ENCODE results near the gene PPP4R1.
A peak's percentile ranks its signal among the peaks of the same experiment; 100 is the strongest.
"Not testable (repeated sequence)": the region's sequence is repeated elsewhere in the genome, so short reads cannot be mapped to it uniquely, and the experiment has no call there.

PPP4R1 gene

DNA sequence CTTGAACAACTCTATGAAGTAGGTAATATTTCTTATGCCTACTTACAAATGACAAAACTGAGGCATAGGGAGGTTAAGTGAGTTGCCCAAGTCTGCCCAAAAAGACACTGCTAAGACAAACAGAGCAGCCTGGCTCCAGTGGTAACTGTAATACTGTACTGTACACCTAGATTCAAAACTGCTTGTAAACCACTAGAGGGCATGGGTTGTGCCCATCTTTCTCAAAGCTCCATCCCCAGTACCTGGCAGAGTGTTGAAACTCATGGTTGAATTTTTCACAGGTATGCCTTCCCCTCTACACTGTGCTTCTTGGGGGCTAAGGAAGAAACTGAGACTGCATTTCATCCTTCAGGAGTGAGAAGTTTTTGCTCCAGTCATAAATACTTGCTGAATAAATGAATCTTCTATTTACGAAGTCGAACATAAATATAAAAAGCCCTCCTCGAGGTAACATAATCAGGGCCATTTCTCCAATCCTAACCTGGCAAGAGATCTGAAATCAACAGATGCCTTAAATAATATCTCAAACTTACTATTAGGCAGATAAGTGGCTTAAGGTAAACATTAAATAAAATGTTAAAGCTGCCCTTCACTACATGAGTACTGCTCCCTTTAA, 2.0 kb downstream of the PPP4R1 start:
- no peaks in the 10 kb centered on the region for H3K27me3 ChIP-seq (ENCODE audit: insufficient read depth, poor library complexity, severe bottlenecking)
- no peak overlapping the region for H3K4me3 ChIP-seq (replicated peaks; ENCODE audit: insufficient read depth, low read length)
- DNase-seq (ENCODE audit: low read depth in 1 of 2, low spot score in 1 of 2) = peak; percentile 41 to 67
- TF ChIP-seq POLR2AphosphoS5 (IDR thresholded peaks at IDR 0.05; ENCODE audit: low read depth) = no peak
- TF ChIP-seq, protein P1, sequence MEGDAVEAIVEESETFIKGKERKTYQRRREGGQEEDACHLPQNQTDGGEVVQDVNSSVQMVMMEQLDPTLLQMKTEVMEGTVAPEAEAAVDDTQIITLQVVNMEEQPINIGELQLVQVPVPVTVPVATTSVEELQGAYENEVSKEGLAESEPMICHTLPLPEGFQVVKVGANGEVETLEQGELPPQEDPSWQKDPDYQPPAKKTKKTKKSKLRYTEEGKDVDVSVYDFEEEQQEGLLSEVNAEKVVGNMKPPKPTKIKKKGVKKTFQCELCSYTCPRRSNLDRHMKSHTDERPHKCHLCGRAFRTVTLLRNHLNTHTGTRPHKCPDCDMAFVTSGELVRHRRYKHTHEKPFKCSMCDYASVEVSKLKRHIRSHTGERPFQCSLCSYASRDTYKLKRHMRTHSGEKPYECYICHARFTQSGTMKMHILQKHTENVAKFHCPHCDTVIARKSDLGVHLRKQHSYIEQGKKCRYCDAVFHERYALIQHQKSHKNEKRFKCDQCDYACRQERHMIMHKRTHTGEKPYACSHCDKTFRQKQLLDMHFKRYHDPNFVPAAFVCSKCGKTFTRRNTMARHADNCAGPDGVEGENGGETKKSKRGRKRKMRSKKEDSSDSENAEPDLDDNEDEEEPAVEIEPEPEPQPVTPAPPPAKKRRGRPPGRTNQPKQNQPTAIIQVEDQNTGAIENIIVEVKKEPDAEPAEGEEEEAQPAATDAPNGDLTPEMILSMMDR (IDR thresholded peaks at IDR 0.05; ENCODE audit: insufficient read depth, low read length) = peak; percentile 90
- H3K27ac ChIP-seq (replicated peaks) = no peak overlapping the region

DNA sequence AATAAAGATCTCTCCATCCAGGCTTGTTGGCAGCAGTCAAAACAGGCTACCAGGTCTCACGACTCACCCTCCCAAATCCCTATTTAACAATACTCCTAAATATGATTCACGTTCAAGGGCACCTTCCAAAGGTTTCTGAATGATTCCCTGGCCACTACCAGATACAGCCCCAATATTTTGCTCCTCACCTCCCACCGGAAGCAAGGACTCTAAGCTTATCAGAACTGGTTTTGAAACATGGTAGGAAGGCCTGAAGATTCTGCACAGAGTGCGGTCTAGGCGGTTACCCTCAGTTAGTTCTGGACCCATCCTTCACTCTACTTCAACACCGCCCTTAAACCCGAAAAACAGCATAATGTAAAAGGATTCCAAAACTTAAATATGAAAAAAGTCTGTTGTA, 5.2 kb downstream of the PPP4R1 start:
- TF ChIP-seq POLR2AphosphoS5 (IDR thresholded peaks at IDR 0.05; ENCODE audit: low read depth) = no peak
- TF ChIP-seq, protein P1 (IDR thresholded peaks at IDR 0.05; ENCODE audit: insufficient read depth, low read length) = no peak
- TF ChIP-seq, protein P2, sequence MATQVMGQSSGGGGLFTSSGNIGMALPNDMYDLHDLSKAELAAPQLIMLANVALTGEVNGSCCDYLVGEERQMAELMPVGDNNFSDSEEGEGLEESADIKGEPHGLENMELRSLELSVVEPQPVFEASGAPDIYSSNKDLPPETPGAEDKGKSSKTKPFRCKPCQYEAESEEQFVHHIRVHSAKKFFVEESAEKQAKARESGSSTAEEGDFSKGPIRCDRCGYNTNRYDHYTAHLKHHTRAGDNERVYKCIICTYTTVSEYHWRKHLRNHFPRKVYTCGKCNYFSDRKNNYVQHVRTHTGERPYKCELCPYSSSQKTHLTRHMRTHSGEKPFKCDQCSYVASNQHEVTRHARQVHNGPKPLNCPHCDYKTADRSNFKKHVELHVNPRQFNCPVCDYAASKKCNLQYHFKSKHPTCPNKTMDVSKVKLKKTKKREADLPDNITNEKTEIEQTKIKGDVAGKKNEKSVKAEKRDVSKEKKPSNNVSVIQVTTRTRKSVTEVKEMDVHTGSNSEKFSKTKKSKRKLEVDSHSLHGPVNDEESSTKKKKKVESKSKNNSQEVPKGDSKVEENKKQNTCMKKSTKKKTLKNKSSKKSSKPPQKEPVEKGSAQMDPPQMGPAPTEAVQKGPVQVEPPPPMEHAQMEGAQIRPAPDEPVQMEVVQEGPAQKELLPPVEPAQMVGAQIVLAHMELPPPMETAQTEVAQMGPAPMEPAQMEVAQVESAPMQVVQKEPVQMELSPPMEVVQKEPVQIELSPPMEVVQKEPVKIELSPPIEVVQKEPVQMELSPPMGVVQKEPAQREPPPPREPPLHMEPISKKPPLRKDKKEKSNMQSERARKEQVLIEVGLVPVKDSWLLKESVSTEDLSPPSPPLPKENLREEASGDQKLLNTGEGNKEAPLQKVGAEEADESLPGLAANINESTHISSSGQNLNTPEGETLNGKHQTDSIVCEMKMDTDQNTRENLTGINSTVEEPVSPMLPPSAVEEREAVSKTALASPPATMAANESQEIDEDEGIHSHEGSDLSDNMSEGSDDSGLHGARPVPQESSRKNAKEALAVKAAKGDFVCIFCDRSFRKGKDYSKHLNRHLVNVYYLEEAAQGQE (IDR thresholded peaks at IDR 0.05; ENCODE audit: insufficient replicate concordance, low read depth) = no peak
- no peak for TF ChIP-seq SPI1 (IDR thresholded peaks at IDR 0.05; ENCODE audit: borderline replicate concordance, low read depth)
- no peak for TF ChIP-seq GABPA (IDR thresholded peaks at IDR 0.05; ENCODE audit: low read depth)
- H3K4me3 ChIP-seq (replicated peaks; ENCODE audit: insufficient read depth, low read length) = no peak overlapping the region
- H3K27me3 ChIP-seq (ENCODE audit: insufficient read depth, poor library complexity, severe bottlenecking) = no peaks in the 10 kb centered on the region
- DNase-seq (ENCODE audit: low read depth in 1 of 2, low spot score in 1 of 2) = no peak
- H3K27ac ChIP-seq (replicated peaks) = no peak overlapping the region

DNA sequence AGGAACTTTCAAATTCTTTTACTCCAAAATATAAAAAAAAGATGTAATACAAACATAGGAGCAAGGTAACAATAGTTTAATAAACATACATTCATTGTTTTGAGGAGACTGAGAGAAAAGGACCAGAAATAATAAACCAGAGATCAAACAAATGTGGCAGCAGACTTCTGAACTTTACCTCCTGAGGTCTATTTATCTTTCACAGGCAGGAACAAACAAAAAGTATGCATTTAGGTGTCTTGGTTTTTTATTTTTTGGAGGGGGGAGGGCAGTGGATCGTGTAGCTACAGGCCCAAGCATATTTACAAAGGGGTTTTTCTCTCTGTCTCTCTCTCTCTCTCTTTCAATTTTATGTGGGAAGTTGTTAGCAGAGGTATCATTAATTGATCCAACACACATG, 5.6 kb downstream of the PPP4R1 start:
- DNase-seq (ENCODE audit: low read depth in 1 of 2, low spot score in 1 of 2) = no peak
- TF ChIP-seq, protein P2 (IDR thresholded peaks at IDR 0.05; ENCODE audit: insufficient replicate concordance, low read depth) = no peak
- no peak for TF ChIP-seq SPI1 (IDR thresholded peaks at IDR 0.05; ENCODE audit: borderline replicate concordance, low read depth)
- no peak for TF ChIP-seq GABPA (IDR thresholded peaks at IDR 0.05; ENCODE audit: low read depth)
- TF ChIP-seq, protein P1 (IDR thresholded peaks at IDR 0.05; ENCODE audit: insufficient read depth, low read length) = no peak
- TF ChIP-seq POLR2AphosphoS5 (IDR thresholded peaks at IDR 0.05; ENCODE audit: low read depth) = no peak
- H3K27me3 ChIP-seq (ENCODE audit: insufficient read depth, poor library complexity, severe bottlenecking) = no peaks in the 10 kb centered on the region
- no peak overlapping the region for H3K27ac ChIP-seq (replicated peaks)
- no peak overlapping the region for H3K4me3 ChIP-seq (replicated peaks; ENCODE audit: insufficient read depth, low read length)

DNA sequence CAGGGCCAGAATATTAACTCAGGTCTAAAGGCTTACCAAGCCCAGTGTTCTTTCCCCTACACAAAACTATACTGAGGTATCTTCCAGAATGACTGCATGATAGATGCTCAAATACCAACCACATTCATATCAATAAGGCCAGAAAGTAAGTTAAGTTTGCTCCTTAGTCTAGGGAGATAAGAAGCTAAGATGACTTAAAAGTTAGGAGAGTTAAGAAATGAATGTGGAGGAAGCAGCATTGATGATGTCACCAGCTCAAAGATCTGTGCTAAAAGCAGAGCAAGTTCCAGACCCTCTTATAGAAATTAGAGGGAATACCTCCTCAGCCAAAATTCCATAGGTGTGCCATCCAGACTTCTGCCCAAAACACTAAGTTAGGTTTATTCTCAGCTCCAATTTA, 6.1 kb downstream of the PPP4R1 start:
- Histone ChIP-seq H3K4me3 (replicated peaks; ENCODE audit: insufficient read depth, low read length) (no peak overlapping the region), H3K27me3 (ENCODE audit: insufficient read depth, poor library complexity, severe bottlenecking) (no peaks in the 10 kb centered on the region), H3K27ac (replicated peaks) (no peak overlapping the region)
- no peak for DNase-seq (ENCODE audit: low read depth in 1 of 2, low spot score in 1 of 2)
- TF ChIP-seq, protein P1 (IDR thresholded peaks at IDR 0.05; ENCODE audit: insufficient read depth, low read length) = no peak
- TF ChIP-seq SPI1 (IDR thresholded peaks at IDR 0.05; ENCODE audit: borderline replicate concordance, low read depth) (no peak), GABPA (IDR thresholded peaks at IDR 0.05; ENCODE audit: low read depth) (no peak), POLR2AphosphoS5 (IDR thresholded peaks at IDR 0.05; ENCODE audit: low read depth) (no peak)
- TF ChIP-seq, protein P2 (IDR thresholded peaks at IDR 0.05; ENCODE audit: insufficient replicate concordance, low read depth) = no peak

DNA sequence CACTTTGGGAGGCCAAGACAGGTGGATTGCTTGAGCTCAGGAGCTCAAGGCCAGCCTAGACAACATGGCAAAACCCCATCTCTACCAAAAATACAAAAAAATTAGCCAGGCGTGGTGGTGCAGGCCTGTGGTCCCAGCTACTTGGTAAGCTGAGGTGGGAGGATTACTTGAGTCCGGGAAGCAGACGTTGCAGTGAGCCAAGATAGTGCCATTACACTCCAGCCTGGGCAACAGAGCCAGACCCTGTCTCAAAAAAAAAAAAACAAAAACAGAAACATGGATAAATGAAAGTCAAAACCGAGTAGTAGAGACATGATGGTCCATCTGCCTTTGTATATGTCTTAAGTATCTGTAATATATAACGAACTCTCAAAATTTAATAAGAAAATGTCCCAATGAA, 7.2 kb downstream of the PPP4R1 start:
- not testable (repeated sequence) for H3K27ac ChIP-seq (replicated peaks); H3K4me3 ChIP-seq (replicated peaks; ENCODE audit: insufficient read depth, low read length); H3K27me3 ChIP-seq (ENCODE audit: insufficient read depth, poor library complexity, severe bottlenecking); DNase-seq (ENCODE audit: low read depth in 1 of 2, low spot score in 1 of 2)

All from HL-60 (cell line).